Thyroid gland (tissue), 4 donors: ENCODE measurements around the gene MALAT1.

ENCODE experiments used
- CTCF ChIP-seq, 6 experiments: fragments of 200-600 bp in 3 of 6; fragments of 450-650 bp in 3 of 6; sonication (generic) in 3 of 6; IDR thresholded peaks; one replicate each; pipeline ENCODE4 v1.5.1; 2016 to 2019; ENCODE audit warnings: antibody characterized with exemption in 6 of 6, mild to moderate bottlenecking in 2 of 6, inconsistent platforms in 1 of 6, moderate library complexity in 1 of 6
- POLR2A ChIP-seq, 2 donors: fragments of 450-650 bp; IDR thresholded peaks; one replicate each; pipeline ENCODE4 v1.6.1; 2017; ENCODE audit warnings: antibody characterized with exemption in 2 of 2, mild to moderate bottlenecking in 2 of 2, moderate library complexity in 1 of 2

GRCh38 chr11:65470433-65471049 is 28.3 kb upstream of the MALAT1 start:
- TF ChIP-seq CTCF (IDR thresholded peaks at IDR 0.05) (no peak), POLR2A (IDR thresholded peaks at IDR 0.05) (no peak)
